GM18861 (cell line): ENCODE data around the gene TIPIN.
A peak's percentile ranks its signal among the peaks of the same experiment; 100 is the strongest.
"Not testable (repeated sequence)": the region's sequence is repeated elsewhere in the genome, so short reads cannot be mapped to it uniquely, and the experiment has no call there.

Experiments
- ATAC-seq: cut with Tn5 transposase; IDR thresholded peaks from one replicate; pipeline ENCODE4 v1.9.1; 2021; ENCODE audit not compliant: unreplicated experiment

TIPIN gene

DNA sequence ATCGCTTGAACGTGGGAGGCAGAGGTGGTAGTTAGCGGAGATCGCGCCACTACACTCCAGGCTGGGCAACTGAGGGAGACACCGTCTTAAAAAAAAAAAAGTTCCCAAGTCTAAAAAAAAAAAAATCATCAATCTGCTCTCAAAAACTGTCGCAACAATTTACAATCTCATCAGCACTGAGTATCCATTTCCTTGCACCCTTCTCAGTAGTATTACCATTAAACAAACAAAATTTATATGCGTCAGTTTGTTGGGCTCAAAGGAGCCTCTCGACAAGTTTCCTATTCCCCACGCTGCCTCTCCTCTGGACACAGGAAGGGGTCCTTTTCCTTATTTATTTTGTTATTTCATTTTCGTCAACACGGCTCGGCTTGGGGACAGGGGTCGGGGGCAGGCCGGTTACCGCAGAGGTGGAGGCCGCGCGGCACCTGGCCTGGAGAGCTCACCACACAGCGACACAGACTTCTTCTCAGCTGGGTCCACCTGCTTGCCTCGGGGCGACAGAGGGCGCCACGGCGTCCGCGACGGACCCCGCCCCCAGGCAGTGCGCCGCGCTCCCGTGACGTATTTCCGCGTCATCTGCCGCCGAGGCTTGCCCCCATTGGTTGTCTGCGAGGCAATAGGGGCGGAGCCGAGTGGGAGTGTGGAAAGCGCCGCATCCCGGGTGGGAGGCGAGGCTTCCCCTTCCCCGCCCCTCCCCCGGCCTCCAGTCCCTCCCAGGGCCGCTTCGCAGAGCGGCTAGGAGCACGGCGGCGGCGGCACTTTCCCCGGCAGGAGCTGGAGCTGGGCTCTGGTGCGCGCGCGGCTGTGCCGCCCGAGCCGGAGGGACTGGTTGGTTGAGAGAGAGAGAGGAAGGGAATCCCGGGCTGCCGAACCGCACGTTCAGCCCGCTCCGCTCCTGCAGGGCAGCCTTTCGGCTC, 30.0 kb upstream of the TIPIN start, which contains the start of gene MAP2K1:
MAP2K1 (plus strand) TSS at position 709 of the 920 bp plus-strand sequence. CDS start 436 bp downstream, outside the sequence.
- ATAC-seq, result peak; percentile 68

DNA sequence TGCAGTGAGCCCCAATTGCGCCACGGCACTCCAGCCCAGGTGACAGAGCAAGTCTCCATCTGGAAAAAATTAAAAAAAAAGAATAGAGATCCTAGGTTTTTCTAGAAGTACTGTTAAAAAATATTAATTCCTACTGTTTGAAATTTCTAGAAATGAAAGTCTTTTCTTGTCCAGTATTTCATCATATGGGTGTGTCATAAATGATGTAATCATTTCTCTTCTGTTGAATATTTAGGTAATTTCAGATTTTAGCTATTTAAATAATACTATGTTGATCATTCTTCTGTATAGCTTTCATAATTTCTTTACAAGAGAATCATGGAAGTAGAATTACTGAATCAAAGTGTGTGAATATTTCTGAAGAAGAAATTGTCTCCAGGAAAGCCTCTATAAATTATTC, 24.9 kb upstream of the TIPIN start:
- not testable (repeated sequence) for ATAC-seq

DNA sequence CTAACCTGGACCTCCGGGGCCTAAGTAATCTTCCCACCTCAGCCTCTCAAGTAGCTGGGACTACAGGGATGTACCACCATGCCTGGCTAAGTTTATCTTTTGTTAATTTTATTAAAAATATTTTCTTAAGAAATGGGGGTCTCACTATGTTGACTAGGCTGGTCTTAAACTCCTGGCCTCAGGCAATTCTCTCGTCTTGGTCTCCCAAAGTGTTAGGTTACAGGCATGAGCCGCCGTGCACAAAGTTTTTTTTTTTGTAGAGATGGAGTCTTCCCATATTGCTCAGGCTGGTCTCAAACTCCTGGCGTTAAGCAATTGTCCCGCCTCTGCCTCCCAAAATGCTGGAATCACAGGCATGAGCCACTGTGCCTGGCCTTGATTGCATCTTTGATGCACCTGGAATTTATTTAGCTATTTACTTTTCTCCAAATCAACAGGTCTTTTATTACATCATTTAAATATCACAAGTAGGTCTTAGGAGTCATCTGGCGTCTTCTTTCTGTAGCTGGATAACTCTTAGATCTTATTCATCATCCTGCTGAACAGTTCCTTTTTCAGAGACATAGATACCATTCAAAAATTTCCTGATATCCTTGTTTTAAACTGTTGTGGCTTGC, 22.4 kb upstream of the TIPIN start:
- ATAC-seq, result no peak

DNA sequence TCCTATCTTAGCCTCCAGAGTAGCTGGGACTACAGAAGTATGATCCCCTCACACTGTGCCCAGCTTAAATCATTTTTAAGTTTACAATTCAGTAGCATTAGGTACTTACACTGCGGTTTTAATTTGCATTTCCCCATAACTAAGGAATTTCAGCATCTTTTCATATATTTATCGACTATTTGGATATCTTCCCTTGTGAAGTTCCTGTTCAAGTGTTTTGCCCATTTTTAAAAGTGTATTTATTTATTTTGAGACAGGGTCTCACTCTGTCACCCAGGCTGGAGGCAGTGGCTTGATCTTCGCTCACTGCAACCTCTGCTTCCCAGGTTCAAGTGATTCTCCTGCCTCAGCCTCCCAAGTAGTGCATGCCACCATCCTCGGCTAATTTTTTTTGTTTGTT, 17.7 kb upstream of the TIPIN start:
- no peak for ATAC-seq

DNA sequence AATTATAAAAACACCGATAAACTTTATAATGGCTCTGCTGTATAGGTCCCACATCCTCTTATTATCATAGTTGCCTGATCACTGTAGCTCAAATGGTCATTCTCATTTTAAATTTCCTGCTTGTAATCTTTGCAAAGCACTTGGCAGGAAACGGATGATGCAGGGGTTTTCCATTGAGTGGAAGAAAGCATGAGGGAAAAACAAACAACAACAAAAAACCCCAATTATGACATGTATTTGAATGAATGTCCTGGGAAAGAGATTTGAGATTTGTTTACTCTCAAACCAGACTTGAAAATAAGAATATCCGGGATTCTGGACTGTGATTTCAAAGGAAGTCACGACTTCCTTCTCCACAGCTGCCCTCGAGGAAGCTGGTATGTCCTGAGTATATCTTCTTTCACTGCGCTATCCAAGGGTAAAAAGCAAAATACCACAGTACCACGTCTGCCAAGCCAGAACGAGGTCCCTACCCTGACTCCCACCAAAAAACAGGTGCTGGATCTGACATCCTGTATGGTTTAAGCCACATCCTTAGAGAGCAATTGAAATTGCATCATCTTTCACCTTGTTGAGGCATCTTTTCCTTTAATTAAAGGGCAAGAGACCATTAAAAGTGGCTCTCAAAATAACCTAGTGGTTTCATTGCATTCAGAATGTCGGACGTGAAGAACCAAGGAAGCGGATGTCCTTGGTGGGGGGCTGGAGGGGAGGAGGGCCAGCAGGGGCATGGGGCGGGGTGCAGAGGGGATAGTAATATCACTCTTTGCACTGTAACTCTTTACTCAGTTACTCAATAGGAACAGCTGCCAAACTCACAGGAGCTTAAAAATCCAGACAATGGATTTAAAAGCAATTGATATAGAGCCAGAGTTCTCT, 13.5 kb upstream of the TIPIN start:
- no peak for ATAC-seq

DNA sequence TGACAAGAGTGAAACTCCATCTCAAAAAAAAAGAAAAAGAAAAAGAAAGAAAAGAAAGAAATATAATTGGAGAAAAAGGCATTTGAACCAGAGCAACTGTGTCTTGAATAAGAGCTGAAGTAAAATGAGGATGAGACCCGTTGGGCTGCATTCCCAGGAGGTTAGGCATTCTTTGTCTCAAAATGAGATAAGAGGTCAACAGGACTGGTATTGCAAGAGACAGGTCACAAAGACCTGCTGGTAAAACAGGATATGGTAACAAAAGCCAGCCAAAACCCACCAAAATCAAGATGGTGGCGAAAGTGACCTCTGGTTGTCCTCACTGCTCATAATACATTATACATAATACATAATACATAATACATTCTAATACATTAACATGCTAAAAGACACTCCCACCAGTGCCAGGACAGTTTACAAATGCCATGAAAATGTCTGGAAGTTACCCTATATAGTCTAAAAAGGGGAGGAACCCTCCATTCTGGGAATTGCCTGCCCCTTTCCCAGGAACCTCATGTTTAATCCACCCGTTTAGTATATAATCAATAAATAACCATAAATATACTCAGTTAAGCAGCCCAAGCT, 8.6 kb upstream of the TIPIN start:
- ATAC-seq, result no peak

DNA sequence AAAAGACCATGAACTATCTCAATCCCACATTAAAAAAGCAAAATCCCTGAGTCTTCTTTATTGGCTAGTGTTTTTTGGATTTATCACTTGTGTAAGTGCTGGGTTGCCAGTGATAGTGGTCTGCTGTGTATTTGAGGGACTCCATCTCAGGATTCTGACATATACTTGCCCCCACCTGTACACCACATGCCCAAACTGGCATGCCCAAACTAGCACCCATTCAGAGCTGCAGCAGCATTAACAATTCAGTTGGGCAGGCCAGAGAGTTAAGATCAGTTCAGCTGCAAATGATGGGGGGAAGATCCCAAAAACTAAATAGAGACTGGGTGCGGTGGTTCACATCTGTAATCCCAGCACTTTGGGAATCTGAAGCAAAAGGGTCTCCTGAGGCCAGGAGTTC, 6.3 kb upstream of the TIPIN start:
- ATAC-seq, result no peak

DNA sequence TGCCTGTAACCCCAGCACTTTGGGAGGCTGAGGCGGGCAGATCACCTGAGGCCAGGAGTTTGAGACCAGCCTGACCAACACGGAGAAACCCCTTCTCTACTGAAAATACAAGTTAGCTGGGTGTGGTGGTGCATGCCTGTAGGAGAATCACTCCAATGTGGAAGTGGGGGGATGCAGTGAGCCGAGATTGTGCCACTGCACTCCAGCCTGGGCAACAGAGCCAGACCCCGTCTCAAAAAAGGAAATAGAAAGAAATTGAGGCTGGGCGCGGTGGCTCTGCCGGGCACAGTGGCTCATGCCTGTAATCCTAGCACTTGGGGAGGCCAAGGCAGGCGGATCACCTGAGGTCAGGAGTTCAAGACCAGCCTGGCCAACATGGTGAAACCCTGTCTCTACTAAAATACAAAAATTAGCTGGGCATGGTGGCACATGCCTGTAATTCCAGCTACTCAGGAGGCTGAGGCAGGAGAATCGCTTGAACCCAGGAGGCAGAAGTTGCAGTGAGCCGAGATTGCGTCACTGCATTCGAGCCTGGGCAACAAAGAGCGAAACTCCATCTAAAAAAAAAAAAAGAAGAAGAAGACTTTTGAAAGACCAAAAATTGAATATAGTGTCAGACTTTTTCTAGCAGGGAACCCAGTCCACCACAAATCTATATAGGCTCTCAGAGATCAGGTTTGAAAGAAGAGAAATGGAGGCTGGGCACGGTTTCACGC, 5.4 kb upstream of the TIPIN start:
- not testable (repeated sequence) for ATAC-seq

DNA sequence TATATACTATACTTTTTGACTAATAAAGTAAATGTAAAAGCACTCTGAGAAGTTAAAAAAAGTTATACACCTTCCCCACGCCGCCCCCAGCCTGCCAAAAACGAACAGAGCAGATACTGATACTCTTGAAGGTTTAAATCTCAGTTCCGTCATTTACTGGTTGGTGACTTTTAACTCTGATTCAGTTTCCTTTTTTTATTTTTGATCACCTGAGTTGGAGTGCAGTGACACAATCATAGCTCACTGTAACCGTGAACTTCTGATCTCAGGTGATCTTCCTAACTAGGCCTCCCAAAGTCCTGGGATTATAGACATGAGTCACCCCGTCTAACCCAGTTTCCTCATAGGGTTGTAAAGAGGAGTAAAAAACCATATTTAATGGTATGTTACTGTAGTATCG, 3.3 kb upstream of the TIPIN start:
- no peak for ATAC-seq

DNA sequence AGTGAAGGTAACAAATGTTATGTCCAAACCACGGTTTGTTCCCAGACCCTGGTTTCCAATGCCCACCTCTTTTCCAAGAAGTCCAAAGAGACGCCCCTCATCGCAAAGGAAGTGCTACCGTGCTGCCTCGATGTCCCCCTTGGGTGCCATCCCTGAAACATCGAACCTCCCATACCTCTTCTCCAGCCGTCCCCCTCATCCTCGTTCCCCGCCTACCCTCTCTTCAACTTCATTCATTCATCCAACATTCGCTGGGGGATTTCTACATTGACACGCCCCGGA, 467 bp downstream of the TIPIN start:
- no peak for ATAC-seq

DNA sequence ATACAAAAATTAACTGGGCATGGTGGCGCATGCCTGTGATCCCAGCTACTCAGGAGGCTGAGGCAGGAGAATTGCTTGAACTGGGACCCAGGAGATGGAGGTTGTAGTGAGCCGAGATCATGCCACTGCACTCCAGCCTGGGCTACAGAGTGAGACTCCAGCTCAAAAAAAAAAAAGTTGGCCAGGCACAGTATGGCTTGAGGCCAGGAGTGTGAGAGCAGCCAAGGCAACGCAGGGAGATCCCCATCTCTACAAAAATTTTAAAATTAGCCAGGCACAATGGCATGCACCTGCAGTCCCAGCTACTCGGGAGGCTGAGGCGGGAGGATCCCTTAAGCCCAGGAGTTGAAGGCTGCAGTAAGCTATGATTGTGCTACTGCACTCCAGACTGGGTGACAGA, 8.0 kb downstream of the TIPIN start:
- ATAC-seq, result not testable (repeated sequence)

DNA sequence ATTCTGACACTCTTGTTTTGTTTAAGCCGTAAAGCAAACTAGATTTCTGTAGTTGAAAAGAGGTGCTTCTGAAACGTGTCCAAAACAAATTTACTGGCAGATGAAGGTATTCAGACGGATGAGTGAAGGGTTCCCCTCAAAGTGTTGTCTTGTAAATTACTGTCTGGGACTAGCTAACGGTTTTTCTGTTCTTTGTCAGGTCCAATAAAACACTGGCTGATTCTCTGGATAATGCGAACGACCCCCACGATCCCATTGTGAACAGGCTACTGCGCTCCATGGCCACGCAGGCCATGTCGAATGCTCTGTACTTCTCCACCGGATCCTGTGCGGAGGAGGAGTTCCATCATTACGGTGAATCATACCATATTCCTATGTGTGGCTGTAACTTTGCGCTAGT, 27.7 kb downstream of the TIPIN start:
- ATAC-seq, result no peak

DNA sequence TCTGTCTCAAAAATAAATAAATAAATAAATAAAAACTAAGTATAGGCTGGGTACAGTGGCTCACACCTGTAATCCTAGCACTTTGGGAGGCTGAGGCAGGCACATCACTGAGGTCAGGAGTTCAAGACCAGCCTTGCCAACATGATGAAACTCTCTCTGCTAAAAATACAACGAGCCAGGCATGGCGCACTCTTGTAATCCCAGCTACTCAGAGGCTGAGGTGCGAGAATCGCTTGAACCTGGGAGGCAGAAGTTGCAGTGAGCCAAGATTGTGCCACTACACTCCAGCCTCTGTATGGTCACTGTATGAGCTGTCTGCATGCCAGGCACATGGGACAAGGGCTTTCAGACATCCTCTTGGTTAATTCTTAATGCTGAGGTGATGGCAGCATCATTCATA, 28.7 kb downstream of the TIPIN start:
- no peak for ATAC-seq

DNA sequence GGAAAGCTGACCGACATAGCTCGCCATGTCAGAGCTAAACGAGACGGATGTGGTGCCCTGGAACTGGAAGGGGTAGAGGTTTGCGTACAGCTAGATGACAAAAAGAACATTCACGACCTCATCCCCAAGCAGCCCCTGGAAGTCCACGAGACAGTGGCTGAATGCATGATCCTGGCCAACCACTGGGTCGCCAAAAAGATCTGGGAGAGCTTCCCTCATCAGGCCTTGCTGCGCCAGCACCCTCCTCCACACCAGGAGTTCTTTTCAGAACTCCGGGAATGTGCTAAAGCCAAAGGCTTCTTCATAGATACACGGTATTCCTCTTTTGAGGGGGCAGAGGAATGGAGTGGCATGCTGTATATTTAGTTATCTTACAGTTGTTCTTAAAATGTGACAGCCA, 30.4 kb downstream of the TIPIN start:
- ATAC-seq, result no peak

DNA sequence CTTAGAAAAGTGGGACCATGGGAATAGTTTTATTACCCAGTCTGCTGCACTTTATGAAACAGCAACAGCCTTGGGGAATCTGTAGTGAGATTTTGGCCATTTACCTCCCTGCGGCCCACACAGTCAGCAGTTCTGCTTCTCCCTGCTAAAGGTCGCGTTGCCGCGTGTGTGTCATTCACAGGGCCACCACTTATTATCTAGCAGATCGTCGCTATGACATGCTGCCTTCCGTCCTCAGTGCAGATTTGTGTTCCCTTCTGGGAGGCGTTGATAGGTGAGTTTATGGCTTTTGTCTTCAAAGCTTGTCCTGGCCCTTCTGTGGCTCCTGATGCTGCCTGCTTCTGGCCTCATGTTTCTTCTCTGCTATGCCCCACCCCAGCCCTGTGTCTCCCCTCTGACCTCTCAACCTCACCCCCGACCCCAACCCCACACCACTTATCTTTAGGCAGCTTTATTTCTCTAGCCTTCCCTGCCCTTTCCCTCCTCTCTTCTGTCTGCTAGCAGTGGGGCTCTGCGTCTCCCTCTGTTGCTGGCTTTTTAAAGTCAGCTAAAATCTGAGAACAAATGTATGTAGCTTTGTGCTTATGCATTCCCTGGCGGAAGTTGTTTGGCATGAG, 33.1 kb downstream of the TIPIN start:
- ATAC-seq, result no peak

DNA sequence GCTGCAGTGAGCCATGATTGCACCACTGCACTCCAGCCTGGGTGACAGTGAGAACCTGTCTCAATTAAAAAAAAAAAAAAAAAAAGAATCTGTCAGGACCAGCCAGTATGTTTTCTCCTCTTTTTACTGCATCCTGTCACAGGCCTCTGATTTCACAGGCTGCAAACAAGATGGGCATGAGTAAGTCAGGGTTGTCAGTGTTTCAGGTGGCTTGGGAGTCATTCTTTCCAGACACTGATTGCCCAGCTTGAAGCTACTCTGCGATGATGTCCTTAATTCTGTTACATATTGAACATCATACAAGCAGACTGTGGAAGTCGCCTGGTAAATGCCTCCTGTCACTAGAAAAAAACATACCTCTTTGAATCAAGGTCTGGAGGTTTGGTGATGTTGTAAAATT, 44.3 kb downstream of the TIPIN start:
- no peak for ATAC-seq

DNA sequence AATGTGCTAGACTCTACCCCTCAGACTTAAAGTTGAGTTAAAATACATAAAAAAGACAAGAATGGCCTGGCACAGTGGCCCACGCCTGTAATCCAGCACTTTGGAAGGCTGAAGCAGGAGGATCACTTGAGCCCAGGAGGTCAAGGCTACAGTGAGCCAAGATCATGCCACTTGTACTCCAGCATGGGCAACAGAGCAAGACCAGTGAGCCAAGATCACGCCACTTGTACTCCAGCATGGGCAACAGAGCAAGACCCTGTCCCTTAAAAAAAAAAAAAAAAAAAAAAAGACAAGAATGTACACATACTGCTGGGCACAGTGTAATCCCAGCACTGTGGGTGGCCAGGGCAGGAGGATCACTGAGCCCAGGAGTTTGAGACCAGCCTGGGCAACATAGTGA, 45.7 kb downstream of the TIPIN start:
- ATAC-seq, result no peak

DNA sequence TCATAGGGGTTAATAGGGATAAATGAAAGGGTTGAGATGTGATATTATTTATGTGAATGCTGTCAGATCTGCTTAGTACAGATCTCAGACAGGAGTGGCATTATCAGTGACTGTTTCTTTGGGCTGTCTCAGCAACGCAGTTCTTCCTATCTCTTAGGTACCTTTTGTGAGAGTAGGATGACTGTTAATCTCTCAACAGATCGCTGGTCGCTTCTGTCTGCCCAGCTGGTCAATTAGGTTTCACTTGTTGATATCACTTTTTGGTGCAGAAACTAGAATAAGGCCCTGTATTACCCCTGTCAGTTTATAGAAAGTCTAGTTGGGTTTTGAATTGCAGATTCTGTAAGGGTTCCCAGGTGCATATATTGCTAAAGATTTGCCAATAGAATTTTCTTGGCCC, 46.7 kb downstream of the TIPIN start:
- no peak for ATAC-seq

DNA sequence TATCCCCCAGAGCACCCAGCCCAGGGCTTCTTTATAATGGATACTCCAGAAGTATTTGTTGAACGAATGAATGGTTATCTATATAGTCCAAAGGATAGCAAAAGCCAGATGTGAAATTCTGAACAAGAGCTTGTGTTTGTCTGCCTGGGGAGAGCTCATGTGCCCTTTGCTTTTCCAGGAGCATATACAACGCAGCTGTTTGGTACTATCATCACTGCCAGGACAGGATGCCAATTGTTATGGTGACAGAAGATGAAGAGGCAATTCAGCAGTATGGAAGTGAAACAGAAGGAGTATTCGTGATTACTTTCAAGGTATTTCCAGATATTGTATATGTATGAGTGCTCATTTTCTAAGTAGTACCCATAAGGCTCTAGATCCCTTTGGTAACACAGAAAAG, 48.0 kb downstream of the TIPIN start:
- ATAC-seq, result no peak

DNA sequence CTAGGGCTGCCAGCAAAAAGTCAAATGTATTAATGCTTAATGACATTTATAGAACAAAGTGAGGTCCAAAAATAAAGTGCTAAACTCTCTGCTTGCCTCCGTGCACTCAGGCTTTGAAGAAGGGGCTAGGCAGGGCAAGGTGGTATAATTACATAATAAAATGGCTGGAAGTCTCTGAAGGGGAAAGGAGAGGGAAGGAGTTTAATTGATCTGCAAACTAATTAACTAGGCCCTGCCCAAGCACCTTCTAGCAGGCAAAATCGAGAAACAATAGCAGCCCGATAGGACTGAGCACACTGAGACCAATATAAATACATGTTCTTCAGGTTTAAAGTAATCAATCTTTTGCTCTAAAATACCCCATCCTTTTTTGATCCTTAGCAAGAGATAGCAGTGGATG, 50.1 kb downstream of the TIPIN start:
- ATAC-seq, result no peak
